ENCODE measurements around the gene WDFY2. TPM values are rescaled to one million over a fixed set of nuclear protein-coding genes. Genes with fewer than 3 reads are reported as not detected.

The WDFY2 gene
- polyA plus RNA-seq, 1 donor from 2014 or later: 5.3 TPM

- Histone ChIP-seq H3K27me3 (ENCODE audit: insufficient read depth, low read depth, low read length) (no peaks in the 10 kb centered on the region), H3K4me2 (ENCODE audit: low read length) (peak overlapping the region; percentile 46), H3K9ac (ENCODE audit: low read length) (peak overlapping the region; percentile 84), H3K79me2 (replicated peaks; ENCODE audit: insufficient read depth, low read length) (peaks cover 30% of the 10 kb centered on the region), H3K27ac (ENCODE audit: low read length) (peak overlapping the region; percentile 81), H2AFZ (ENCODE audit: low read depth, low read length) (peak overlapping the region; percentile 75), H3K36me3 (ENCODE audit: insufficient read depth, low read length) (no peaks in the 10 kb centered on the region), H3F3A (ENCODE audit: insufficient read depth, low read length, poor library complexity, severe bottlenecking) (no peaks in the 10 kb centered on the region), H3K4me3 (ENCODE audit: low read length) (peak overlapping the region; percentile 91), H3K9me2 (ENCODE audit: insufficient read depth, low read length) (no peaks in the 10 kb centered on the region), H4K20me1 (ENCODE audit: insufficient read depth) (no peaks in the 10 kb centered on the region), H3K9me3 (ENCODE audit: low read length) (no peaks in the 10 kb centered on the region)
- TF ChIP-seq TAF1 (IDR thresholded peaks at IDR 0.05; ENCODE audit: low read depth): no peak
- no peak for TF ChIP-seq EZH2 (IDR thresholded peaks at IDR 0.05; ENCODE audit: borderline replicate concordance, insufficient read depth, low read length, poor library complexity, severe bottlenecking)
- no peak for TF ChIP-seq REST (IDR thresholded peaks at IDR 0.05; ENCODE audit: borderline replicate concordance)
- no peak for TF ChIP-seq EP300 (conservative IDR thresholded peaks at IDR 0.05; ENCODE audit: poor library complexity, severe bottlenecking)
- TF ChIP-seq CTCF (IDR thresholded peaks at IDR 0.05; ENCODE audit: poor library complexity, severe bottlenecking): no peak
These were observed 790 bp upstream of the WDFY2 start for GRCh38 chr13:51583469-51583874.

- Histone ChIP-seq H3K9me2 (ENCODE audit: insufficient read depth, low read length) (no peaks in the 10 kb centered on the region), H3F3A (ENCODE audit: insufficient read depth, low read length, poor library complexity, severe bottlenecking) (no peaks in the 10 kb centered on the region), H3K27ac (ENCODE audit: low read length) (peak overlapping the region; percentile 84), H2AFZ (ENCODE audit: low read depth, low read length) (peak overlapping the region; percentile 86), H3K27me3 (ENCODE audit: insufficient read depth, low read depth, low read length) (no peaks in the 10 kb centered on the region), H3K79me2 (replicated peaks; ENCODE audit: insufficient read depth, low read length) (peaks cover 37% of the 10 kb centered on the region), H3K36me3 (ENCODE audit: insufficient read depth, low read length) (no peaks in the 10 kb centered on the region), H3K4me2 (ENCODE audit: low read length) (peak overlapping the region; percentile 99), H4K20me1 (ENCODE audit: insufficient read depth) (no peaks in the 10 kb centered on the region), H3K4me3 (ENCODE audit: low read length) (peak overlapping the region; percentile 91), H3K9ac (ENCODE audit: low read length) (peak overlapping the region; percentile 84), H3K9me3 (ENCODE audit: low read length) (no peaks in the 10 kb centered on the region)
- TF ChIP-seq POLR2AphosphoS5 (IDR thresholded peaks at IDR 0.05) (no peak), SMC3 (conservative IDR thresholded peaks at IDR 0.05; ENCODE audit: poor library complexity) (peak; percentile 61), EZH2 (IDR thresholded peaks at IDR 0.05; ENCODE audit: borderline replicate concordance, insufficient read depth, low read length, poor library complexity, severe bottlenecking) (no peak), EP300 (conservative IDR thresholded peaks at IDR 0.05; ENCODE audit: poor library complexity, severe bottlenecking) (peak; percentile 3), REST (IDR thresholded peaks at IDR 0.05; ENCODE audit: borderline replicate concordance) (peak; percentile 85), RAD21 (conservative IDR thresholded peaks at IDR 0.05) (no peak), CTCF (IDR thresholded peaks at IDR 0.05; ENCODE audit: poor library complexity, severe bottlenecking) (no peak), MXI1 (conservative IDR thresholded peaks at IDR 0.05; ENCODE audit: poor library complexity, severe bottlenecking) (no peak), TAF1 (IDR thresholded peaks at IDR 0.05; ENCODE audit: low read depth) (peak; percentile 20)
These were observed 740 bp downstream of the WDFY2 start for GRCh38 chr13:51584731-51585672.
